Measurements from ENCODE around the gene XPO1. TPM values are rescaled to one million over a fixed set of nuclear protein-coding genes. Genes with fewer than 3 reads are reported as not detected.

Gene XPO1
- total and polyA plus RNA-seq, 2 of the 4 experiments (the other 2 are of a cell fraction), result 78.5 to 104 TPM

GRCh38 chr2:61456746-61457420, 81.3 kb downstream of the XPO1 start:
- H3K27ac ChIP-seq (ENCODE audit: insufficient read depth, low read length), result no peak overlapping the region
- intact Hi-C loops (cut with micrococcal nuclease) (no loop called here), in situ Hi-C loops (cut with MboI; ENCODE audit: low sequenced_read_pairs) (no loop called here), dilution Hi-C loops (cut with HindIII; ENCODE audit: low sequenced_read_pairs, unreplicated experiment) (no loop called here)
- 97% methylated on average over 5 of the region's 6 CpGs; no CpG with 5 or more reads in 1 of the 2 experiments for WGBS, 2 experiments (ENCODE audit: extremely low coverage in 2 of 2, insufficient read length in 1 of 2)
- H4K20me1 ChIP-seq (ENCODE audit: insufficient read depth, low read length), result peaks cover 63% of the 10 kb centered on the region
- peaks cover 14 to 65% of the 10 kb centered on the region in 2 experiments; a peak in 3 of 4 replicates for H3K79me1 ChIP-seq (ENCODE audit: low read depth in 1 of 2, low read length in 2 of 2)
- H2AFZ ChIP-seq (replicated peaks; ENCODE audit: low read length, poor library complexity), result no peak overlapping the region
- H2BK15ac ChIP-seq (ENCODE audit: low read depth, low read length), result no peak overlapping the region
- H4K91ac ChIP-seq (ENCODE audit: insufficient read depth, low read depth, low read length), result no peak overlapping the region
- POLR2A ChIA-PET (ENCODE audit: unreplicated experiment), result no interaction called here
- no peak overlapping the region for H2BK120ac ChIP-seq (ENCODE audit: low read depth, low read length)
- H4K8ac ChIP-seq (ENCODE audit: low read depth in 2 of 2, low read length in 2 of 2), result no peak overlapping the region
- ATAC-seq (ENCODE audit: low read depth), result no peak
- H3K14ac ChIP-seq (replicated peaks; ENCODE audit: low read depth, low read length), result no peak overlapping the region
- H3K56ac ChIP-seq (ENCODE audit: extremely low read depth, insufficient read depth, low read length), result no peak overlapping the region
- H3K9me3 ChIP-seq (ENCODE audit: control insufficient read depth, insufficient read depth, low read length), result no peaks in the 10 kb centered on the region
- H2AK5ac ChIP-seq (ENCODE audit: low read depth, low read length), result no peak overlapping the region
- H4K5ac ChIP-seq (ENCODE audit: low read depth, low read length), result no peak overlapping the region
- H2BK5ac ChIP-seq (ENCODE audit: low read depth, low read length, poor library complexity, severe bottlenecking), result no peak overlapping the region
- no TSS peak for BruUV-seq (replicated peaks)
- no peak for TF ChIP-seq MXI1 (IDR thresholded peaks at IDR 0.05; ENCODE audit: borderline replicate concordance, low read depth, low read length)
- TF ChIP-seq USF2 (IDR thresholded peaks at IDR 0.05; ENCODE audit: low read depth, low read length), result no peak
- TF ChIP-seq RAD21 (IDR thresholded peaks at IDR 0.05; ENCODE audit: low read length), result no peak
- no peak for TF ChIP-seq CHD1 (IDR thresholded peaks at IDR 0.05; ENCODE audit: low read depth, low read length)
- no peak for TF ChIP-seq RFX5 (IDR thresholded peaks at IDR 0.05; ENCODE audit: low read depth, low read length)
- no peak for TF ChIP-seq BHLHE40 (IDR thresholded peaks at IDR 0.05; ENCODE audit: low read depth, low read length)
- no peak for TF ChIP-seq SMC3 (IDR thresholded peaks at IDR 0.05; ENCODE audit: low read depth, low read length)
- no peak for TF ChIP-seq CEBPB (IDR thresholded peaks at IDR 0.05; ENCODE audit: low read depth, low read length)
- no peak for TF ChIP-seq MAZ (IDR thresholded peaks at IDR 0.05; ENCODE audit: borderline replicate concordance, low read depth, low read length)
- TF ChIP-seq NFE2L2 (IDR thresholded peaks at IDR 0.05; ENCODE audit: low read depth, low read length), result no peak
- TF ChIP-seq RCOR1 (IDR thresholded peaks at IDR 0.05; ENCODE audit: insufficient replicate concordance, low read length), result no peak
- no peak overlapping the region for H3K4ac ChIP-seq (ENCODE audit: low read depth, low read length)
- H3K4me2 ChIP-seq (ENCODE audit: low read depth, low read length), result no peak overlapping the region
- no peak overlapping the region for H3K9ac ChIP-seq (ENCODE audit: low read depth, low read length)
- no peak for DNase-seq
- H3K36me3 ChIP-seq (ENCODE audit: control insufficient read depth, insufficient read depth, low read length), result no peaks in the 10 kb centered on the region; the same call in 1 of the 2 replicates
- H3K4me3 ChIP-seq (ENCODE audit: insufficient read depth, low read depth, low read length), result no peak overlapping the region
- peaks cover 3% of the 10 kb centered on the region; the same call in 1 of the 2 replicates for H3K4me1 ChIP-seq (ENCODE audit: control insufficient read depth, insufficient read depth, low read length)
- CTCF ChIA-PET, result no interaction called here
- H3K9me1 ChIP-seq (ENCODE audit: insufficient read depth, low read length), result no peaks in the 10 kb centered on the region
- H3K18ac ChIP-seq (ENCODE audit: low read depth, low read length), result no peak overlapping the region
- H3K27me3 ChIP-seq (ENCODE audit: control insufficient read depth, insufficient read depth, low read length), result no peaks in the 10 kb centered on the region
- H3K23ac ChIP-seq (ENCODE audit: low read depth, low read length), result no peak overlapping the region
- no peak overlapping the region for H2AK9ac ChIP-seq (replicated peaks; ENCODE audit: low read depth, low read length, poor library complexity)
- no peak overlapping the region for H2BK20ac ChIP-seq (ENCODE audit: low read depth, low read length)
